GM06990 (cell line): ENCODE results near the gene MPV17L2.

Source experiments
- DNase-seq: peaks from one replicate; pipeline ENCODE4 v3.0.0-alpha.2; 2011; ENCODE audit not compliant: insufficient read length; ENCODE audit errors: extremely low read depth
- H3K27me3 ChIP-seq: replicated peaks from 2 replicates; pipeline ENCODE4 v1.6.0; 2011; ENCODE audit warnings: low read length; ENCODE audit not compliant: control insufficient read depth, insufficient read depth
- H3K36me3 ChIP-seq: 2 replicates; pipeline ENCODE4 v1.5.1; 2011; ENCODE audit warnings: low read length; ENCODE audit not compliant: control insufficient read depth, insufficient read depth
- H3K4me3 ChIP-seq: replicated peaks from 2 replicates; pipeline ENCODE4 v1.5.1; 2011; ENCODE audit warnings: low read depth, mild to moderate bottlenecking, control low read depth, low read length
- TF ChIP-seq, protein P1 (sequence below): IDR thresholded peaks from 2 replicates; pipeline ENCODE4 v1.5.1; 2011; ENCODE audit warnings: low read length, control low read depth, mild to moderate bottlenecking, inconsistent platforms; ENCODE audit not compliant: insufficient read depth, poor library complexity, severe bottlenecking

MPV17L2 gene

DNA sequence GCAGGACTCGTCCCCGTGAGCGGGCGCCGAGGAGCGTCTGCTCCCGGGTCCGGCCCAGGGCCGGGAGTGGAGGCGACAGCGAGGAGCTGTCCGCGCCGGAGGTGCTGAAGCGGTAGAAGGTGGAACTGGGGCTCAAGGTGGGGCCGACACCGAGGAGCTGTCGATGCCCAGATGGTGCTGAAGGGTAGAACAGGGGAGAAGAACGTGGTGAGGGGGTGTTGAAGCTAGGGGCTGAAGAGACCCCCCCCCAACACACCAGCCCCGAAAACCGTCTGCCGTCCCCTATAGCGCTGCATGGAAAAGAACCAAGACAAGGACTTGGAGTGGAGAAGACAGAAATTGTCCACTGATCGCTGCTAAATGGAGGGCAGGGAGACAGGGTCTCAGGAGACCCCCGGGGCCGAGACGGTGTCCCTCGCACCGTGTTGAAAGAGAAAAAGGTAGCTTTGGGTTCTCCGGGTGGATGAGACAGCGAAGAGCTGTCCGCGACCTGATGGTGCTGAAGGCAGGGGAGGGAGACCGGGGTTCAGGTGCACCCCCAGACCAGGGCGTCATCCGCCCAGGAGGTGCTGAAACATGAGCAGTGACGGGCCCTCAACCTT lies 40.3 kb downstream of the MPV17L2 start:
- H3K4me3 ChIP-seq = no peak overlapping the region
- no peak for DNase-seq
- TF ChIP-seq, protein P1, sequence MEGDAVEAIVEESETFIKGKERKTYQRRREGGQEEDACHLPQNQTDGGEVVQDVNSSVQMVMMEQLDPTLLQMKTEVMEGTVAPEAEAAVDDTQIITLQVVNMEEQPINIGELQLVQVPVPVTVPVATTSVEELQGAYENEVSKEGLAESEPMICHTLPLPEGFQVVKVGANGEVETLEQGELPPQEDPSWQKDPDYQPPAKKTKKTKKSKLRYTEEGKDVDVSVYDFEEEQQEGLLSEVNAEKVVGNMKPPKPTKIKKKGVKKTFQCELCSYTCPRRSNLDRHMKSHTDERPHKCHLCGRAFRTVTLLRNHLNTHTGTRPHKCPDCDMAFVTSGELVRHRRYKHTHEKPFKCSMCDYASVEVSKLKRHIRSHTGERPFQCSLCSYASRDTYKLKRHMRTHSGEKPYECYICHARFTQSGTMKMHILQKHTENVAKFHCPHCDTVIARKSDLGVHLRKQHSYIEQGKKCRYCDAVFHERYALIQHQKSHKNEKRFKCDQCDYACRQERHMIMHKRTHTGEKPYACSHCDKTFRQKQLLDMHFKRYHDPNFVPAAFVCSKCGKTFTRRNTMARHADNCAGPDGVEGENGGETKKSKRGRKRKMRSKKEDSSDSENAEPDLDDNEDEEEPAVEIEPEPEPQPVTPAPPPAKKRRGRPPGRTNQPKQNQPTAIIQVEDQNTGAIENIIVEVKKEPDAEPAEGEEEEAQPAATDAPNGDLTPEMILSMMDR = no peak
- peaks cover 2% of the 10 kb centered on the region for H3K27me3 ChIP-seq
- no peaks in the 10 kb centered on the region for H3K36me3 ChIP-seq

DNA sequence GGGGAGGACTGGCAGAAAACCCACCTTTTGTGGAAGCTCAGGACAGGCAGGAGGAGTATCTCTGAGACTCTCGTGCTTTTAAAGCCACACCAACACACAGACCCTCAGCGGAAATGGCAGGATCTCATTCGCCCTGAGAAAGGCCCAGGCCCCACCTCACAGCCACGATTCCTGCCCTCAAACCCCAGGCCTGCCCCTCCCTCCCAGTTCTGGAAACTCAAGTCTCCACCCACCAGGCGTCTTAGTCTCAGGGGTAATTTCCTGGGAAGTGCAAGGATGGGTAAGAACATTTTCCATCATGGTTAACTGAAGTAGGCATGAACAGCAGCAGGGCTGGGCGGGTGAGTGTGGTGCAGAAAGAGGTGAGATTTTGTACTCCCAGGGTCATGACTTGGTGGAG lies 41.2 kb downstream of the MPV17L2 start:
- TF ChIP-seq, protein P1 = no peak
- no peak for DNase-seq
- no peak overlapping the region for H3K4me3 ChIP-seq
- H3K27me3 ChIP-seq = peaks cover 2% of the 10 kb centered on the region
- H3K36me3 ChIP-seq = no peaks in the 10 kb centered on the region

DNA sequence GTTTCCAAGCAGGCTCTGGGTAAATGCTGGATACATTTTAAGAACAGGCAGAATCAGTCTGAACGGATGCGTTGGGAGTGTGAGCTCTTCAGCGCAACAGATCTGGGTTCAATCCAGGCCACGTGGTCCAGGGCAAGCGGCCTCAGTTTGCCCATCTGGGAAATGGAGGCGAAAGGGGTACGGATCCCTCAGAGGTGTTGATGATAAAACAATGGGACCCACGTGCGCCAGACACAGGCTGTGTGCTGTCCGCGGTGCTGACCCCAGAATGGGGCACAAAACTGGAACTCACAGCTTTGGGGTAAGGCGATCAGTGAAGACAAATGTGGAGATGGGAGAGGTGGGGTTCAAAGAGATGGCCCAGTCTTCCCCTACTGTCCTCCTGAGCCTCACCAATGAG lies 46.3 kb downstream of the MPV17L2 start:
- Histone ChIP-seq H3K36me3 (no peaks in the 10 kb centered on the region), H3K4me3 (no peak overlapping the region), H3K27me3 (peaks cover 2% of the 10 kb centered on the region)
- TF ChIP-seq, protein P1 = no peak
- no peak for DNase-seq

DNA sequence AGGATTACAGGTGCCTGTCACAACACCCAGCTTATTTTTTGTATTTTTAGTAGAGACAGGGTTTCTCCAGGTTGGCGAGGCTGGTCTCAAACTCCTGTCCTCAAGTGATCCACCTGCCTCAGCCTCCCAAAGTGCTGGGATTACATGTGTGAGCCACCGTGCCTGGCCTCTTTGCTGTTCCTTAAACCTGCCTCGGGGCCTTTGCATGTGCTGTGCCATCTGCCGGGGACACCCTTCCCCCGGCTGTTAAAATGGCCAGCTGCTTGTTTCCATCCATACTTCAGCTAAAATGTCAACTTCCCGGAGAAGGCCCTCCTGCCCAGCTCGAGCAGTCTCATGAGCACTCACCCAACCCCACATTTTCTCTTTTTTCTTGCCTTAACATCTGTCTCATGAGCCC lies 52.3 kb downstream of the MPV17L2 start:
- H3K4me3 ChIP-seq = no peak overlapping the region
- no peaks in the 10 kb centered on the region for H3K36me3 ChIP-seq
- DNase-seq = no peak
- TF ChIP-seq, protein P1 = no peak
- H3K27me3 ChIP-seq = no peaks in the 10 kb centered on the region; the same call in 1 of the 2 replicates
